HG03439 (cell line): ENCODE results near the gene CERS5.
A peak's percentile ranks its signal among the peaks of the same experiment; 100 is the strongest.

Experiments
- ATAC-seq: cut with Tn5 transposase; IDR thresholded peaks from one replicate; pipeline ENCODE4 v1.9.1; 2021; ENCODE audit warnings: mild to moderate bottlenecking, moderate library complexity; ENCODE audit not compliant: unreplicated experiment

Gene CERS5

GRCh38 chr12:50167049-50167828, at the start of gene CERS5:
Gene CERS5 (minus strand): TSS chr12:50167369. CDS start chr12:50167297, 72 bp downstream.
- ATAC-seq = peak; percentile 98

- ATAC-seq = no peak
Measured at GRCh38 chr12:50215033-50215432, 47.9 kb upstream of the CERS5 start.

- ATAC-seq = no peak
Measured at GRCh38 chr12:50214018-50214417, 46.8 kb upstream of the CERS5 start.

- ATAC-seq = no peak
Measured at GRCh38 chr12:50213439-50213838, 46.3 kb upstream of the CERS5 start.

GRCh38 chr12:50212071-50212467, 44.9 kb upstream of the CERS5 start:
- no peak for ATAC-seq

DNA sequence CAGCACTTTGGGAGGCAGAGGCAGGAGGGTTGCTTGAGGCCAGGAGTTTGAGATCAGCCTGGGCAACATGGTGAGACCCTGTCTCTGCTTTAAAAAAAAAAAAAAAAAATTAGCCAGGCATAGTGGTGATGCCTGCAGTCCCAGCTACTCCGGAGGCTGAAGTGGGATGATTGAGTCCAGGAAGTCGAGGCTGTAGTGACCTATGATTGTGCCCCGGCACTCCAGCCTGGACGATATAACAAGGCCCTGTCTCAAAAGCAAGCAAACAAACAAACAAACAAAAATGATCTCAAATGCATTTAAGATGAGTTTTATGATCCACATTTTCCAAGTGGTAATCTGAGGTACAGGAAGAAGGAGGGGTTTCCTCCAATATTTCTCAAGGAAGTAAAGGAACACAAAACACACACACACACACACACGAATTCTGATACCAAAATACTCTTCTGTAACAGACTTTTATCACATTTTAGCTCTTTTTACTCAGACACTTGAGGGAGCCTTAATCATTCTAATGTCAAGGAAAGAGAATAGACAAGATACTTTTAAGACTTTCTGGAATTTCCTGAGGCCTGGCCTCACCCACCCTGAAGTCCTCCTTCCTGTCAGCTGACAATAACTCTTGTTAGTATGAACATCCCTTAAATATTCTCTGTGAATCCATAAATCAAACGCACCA, 44.4 kb upstream of the CERS5 start:
- no peak for ATAC-seq

GRCh38 chr12:50207424-50207823, 40.3 kb upstream of the CERS5 start:
- ATAC-seq = no peak

DNA sequence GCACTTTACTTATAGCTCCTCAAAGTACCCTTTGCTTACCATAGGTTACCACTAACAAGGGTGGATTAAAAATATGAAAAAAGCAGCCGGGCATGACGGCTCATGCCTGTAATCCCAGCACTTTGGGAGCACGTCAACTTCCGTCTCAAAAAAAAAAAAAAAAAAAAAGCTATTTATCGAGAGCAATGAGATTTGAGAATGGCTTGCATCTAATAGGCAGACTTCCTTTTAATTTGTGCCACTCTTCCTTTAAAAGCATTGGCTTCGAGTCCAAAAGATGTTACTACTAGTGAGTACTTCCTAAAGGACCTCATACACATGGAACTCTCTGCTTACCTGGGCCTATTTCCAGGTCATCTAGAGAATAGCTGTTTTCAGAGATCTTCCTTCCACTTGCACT, 38.5 kb upstream of the CERS5 start:
- no peak for ATAC-seq

DNA sequence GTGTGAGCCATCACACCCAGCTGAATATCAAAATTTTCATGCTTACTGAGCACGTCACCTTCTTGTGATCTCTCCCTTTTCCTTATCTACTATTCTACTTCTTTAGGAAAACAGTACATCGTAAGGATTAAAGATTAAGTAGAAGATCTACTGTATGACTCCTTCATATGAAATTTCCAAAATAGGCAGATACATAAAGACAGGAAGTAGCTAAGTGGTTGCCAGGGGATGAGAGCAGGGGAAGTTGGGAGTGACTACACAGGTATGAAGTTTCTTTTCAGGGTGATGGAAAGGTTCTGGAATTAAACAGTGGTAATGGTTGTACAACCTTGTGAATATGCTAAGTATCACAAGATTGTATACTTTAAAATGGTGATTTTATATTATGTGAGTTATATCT, 36.5 kb upstream of the CERS5 start:
- no peak for ATAC-seq

DNA sequence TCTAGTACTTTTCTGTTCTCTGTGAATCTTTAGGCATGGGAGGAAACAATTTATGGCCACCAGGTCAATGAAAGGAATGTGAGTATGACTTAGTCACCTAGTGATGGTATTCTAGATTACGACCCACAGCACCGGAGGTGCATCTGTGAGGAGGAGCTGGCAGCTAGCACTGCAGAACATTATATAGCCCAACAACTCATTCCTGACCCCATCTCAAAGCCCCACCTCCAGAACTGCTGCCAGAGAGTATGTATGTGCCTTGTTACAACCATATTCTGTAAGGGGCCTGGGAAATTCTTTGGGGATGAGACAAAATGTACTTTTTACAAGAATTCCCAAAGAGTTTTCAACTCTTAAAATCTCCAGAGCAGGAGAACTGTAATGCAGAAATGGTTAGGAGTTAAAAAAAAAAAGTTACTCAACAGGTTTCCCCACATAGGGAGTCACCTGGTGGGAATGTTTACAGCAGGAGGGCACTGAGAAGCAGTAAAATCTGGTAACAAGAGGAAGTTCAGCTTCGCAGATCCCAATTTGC, 34.9 kb upstream of the CERS5 start:
- ATAC-seq = no peak

- no peak for ATAC-seq
Measured at GRCh38 chr12:50200552-50201273, 33.5 kb upstream of the CERS5 start.

DNA sequence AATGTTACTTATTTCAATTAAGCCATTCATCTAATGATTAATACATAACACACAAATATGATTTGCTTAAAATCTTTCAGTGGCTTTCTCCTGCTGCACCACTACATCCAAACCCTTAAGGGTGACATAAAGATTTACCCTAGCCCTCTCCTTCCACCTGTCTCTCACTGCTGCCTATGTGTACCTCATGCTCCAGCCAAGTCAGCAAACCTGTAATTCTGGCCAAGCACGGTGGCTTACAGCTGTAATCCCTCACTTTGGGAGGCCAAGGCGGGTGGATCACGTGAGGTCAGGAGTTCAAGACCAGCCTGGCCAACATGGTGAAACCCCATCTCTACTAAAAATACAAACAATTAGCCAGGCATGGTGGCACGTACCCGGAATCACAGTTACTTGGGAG, 31.7 kb upstream of the CERS5 start:
- no peak for ATAC-seq

- no peak for ATAC-seq
Measured at GRCh38 chr12:50197297-50197727, 30.1 kb upstream of the CERS5 start.

- ATAC-seq = no peak
Measured at GRCh38 chr12:50196537-50196936, 29.4 kb upstream of the CERS5 start.

- no peak for ATAC-seq
Measured at GRCh38 chr12:50195832-50196231, 28.7 kb upstream of the CERS5 start.

- ATAC-seq = no peak
Measured at GRCh38 chr12:50192908-50193307, 25.7 kb upstream of the CERS5 start.

GRCh38 chr12:50192236-50192635, 25.1 kb upstream of the CERS5 start:
- no peak for ATAC-seq

- no peak for ATAC-seq
Measured at GRCh38 chr12:50190859-50191258, 23.7 kb upstream of the CERS5 start.

- no peak for ATAC-seq
Measured at GRCh38 chr12:50188875-50189575, 21.9 kb upstream of the CERS5 start.

DNA sequence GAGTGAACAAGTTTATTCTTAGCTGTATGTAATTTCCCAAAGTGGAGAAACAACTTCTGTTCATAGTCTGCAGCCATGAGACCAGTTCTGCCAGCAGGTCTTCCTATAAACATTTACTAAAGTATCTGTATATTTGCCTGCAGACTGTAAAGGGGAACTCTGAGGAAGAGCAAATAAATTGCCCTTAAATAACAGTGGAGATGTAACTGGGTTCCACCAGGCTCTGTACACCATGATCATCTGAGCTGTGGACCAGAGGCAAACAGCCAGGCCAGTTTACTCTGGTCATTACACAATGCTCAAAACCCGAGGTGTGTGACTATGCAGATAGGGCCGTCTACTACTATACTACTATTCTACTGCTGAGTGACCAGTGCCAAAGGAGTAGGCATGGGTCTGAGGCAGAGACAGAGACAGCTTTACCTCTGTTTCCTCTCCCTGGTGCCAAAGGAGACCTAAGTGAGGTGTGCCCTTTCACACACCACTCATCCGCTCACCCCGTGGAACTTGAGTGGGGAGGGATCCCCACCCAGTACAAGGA, 21.1 kb upstream of the CERS5 start:
- no peak for ATAC-seq
